HCT116 (cell line): Measurements from ENCODE around the gene TRMU. TPM values are rescaled to one million over a fixed set of nuclear protein-coding genes. Genes with fewer than 3 reads are reported as not detected.

ENCODE experiments used
- ATAC-seq: fragments of 200-7000 bp; cut with Tn5 transposase; 2 replicates; pipeline ENCODE4 v1.9.1; 2020; ENCODE audit warnings: mild to moderate bottlenecking, moderate library complexity
- BruUV-seq: library from RNA; stranded (reverse); fragments of 400-500 nt; replicated peaks from 2 replicates; lab custom pipeline; 2021; lab: Mats Ljungman, UMichigan
- CTCF ChIA-PET: fragments of 300-600 bp; sonication (Branson Sonifier 250); formaldehyde crosslinking; loops from one replicate; lab custom pipeline; 2021; ENCODE audit warnings: antibody characterized with exemption; lab: Charles Lee
- POLR2A ChIA-PET: fragments of 300-600, 350-600 bp; sonication (Branson Sonifier 250); formaldehyde crosslinking; loops from one replicate; lab custom pipeline; 2021; ENCODE audit warnings: antibody characterized with exemption; lab: Charles Lee
- RAD21 ChIA-PET, 2 experiments: fragments of 300-600 bp; sonication (Branson Sonifier 250); formaldehyde crosslinking; loops; one replicate each; lab custom pipeline; 2023; ENCODE audit warnings: low total read pairs in 2 of 2; ENCODE audit not compliant: uncharacterized antibody in 2 of 2, unreplicated experiment in 2 of 2, low non-redundant PET in 1 of 2; lab: Charles Lee
- DNase-seq: peaks from one replicate; pipeline ENCODE4 v3.0.0-alpha.2; 2010; ENCODE audit warnings: low read depth, low spot score
- H2AFZ ChIP-seq: fragments of 200-600 bp; shearing (Covaris generic), sonication (generic); 2 replicates; pipeline ENCODE4 v1.6.1; 2017; ENCODE audit warnings: low read depth, mixed run types, mixed read lengths, antibody characterized with exemption, low read length; ENCODE audit not compliant: poor library complexity, severe bottlenecking
- H3K27ac ChIP-seq: 2 replicates; pipeline ENCODE4 v1.5.1; 2012; ENCODE audit warnings: low read depth, low read length
- H3K27me3 ChIP-seq: fragments of 200-600 bp; sonication (generic); 2 replicates; pipeline ENCODE4 v1.6.1; 2016; ENCODE audit warnings: mixed run types, low read length, mixed read lengths; ENCODE audit not compliant: insufficient read depth
- H3K36me3 ChIP-seq, 2 experiments: fragments of 200-500 bp in 1 of 2; fragments of 200-600 bp in 1 of 2; sonication (Bioruptor generic) in 1 of 2; sonication (generic) in 1 of 2; 2 replicates each; pipeline versions ENCODE4 v1.5.1 to v1.6.1; 2014 to 2016; ENCODE audit warnings: low read length in 2 of 2, inconsistent platforms in 1 of 2, mixed read lengths in 1 of 2, mixed run types in 1 of 2; ENCODE audit not compliant: insufficient read depth in 2 of 2, control insufficient read depth in 1 of 2
- H3K4me1 ChIP-seq, 2 experiments: fragments of 200-600 bp in 1 of 2; sonication (generic) in 1 of 2; 2 replicates each; pipeline versions ENCODE4 v1.5.1 to v1.6.1; 2012 to 2017; ENCODE audit warnings: low read length in 2 of 2, inconsistent platforms in 1 of 2, mild to moderate bottlenecking in 1 of 2, mixed read lengths in 1 of 2, mixed run types in 1 of 2, moderate library complexity in 1 of 2; ENCODE audit not compliant: insufficient read depth in 2 of 2, control insufficient read depth in 1 of 2
- H3K4me2 ChIP-seq: fragments of 200-600 bp; sonication (generic); 2 replicates; pipeline ENCODE4 v1.6.1; 2017; ENCODE audit warnings: mixed run types, low read length, mixed read lengths
- H3K4me3 ChIP-seq, 2 experiments: fragments of 200-600 bp in 1 of 2; sonication (generic) in 1 of 2; replicated peaks in 1 of 2; 2 replicates each; pipeline ENCODE4 v1.5.1; 2011 to 2016; ENCODE audit warnings: low read length in 2 of 2, control low read depth in 1 of 2, low read depth in 1 of 2, mild to moderate bottlenecking in 1 of 2, mixed read lengths in 1 of 2, mixed run types in 1 of 2
- H3K79me2 ChIP-seq: fragments of 200-600 bp; sonication (generic); 2 replicates; pipeline ENCODE4 v1.6.1; 2017; ENCODE audit warnings: mild to moderate bottlenecking, mixed run types, low read length, moderate library complexity, mixed read lengths; ENCODE audit not compliant: insufficient read depth
- H3K9ac ChIP-seq: fragments of 200-600 bp; sonication (generic); 2 replicates; pipeline ENCODE4 v1.6.1; 2016; ENCODE audit warnings: low read length, mixed read lengths
- H3K9me2 ChIP-seq: fragments of 200-600 bp; sonication (generic), shearing (Covaris generic); 2 replicates; pipeline ENCODE4 v1.6.1; 2017; ENCODE audit warnings: mixed run types, mild to moderate bottlenecking, moderate library complexity; ENCODE audit not compliant: insufficient read depth
- H3K9me3 ChIP-seq, 2 experiments: fragments of 200-500 bp in 1 of 2; fragments of 200-600 bp in 1 of 2; sonication (Bioruptor generic) in 1 of 2; sonication (generic) in 1 of 2; 2 replicates each; pipeline ENCODE4 v1.6.1; 2014 to 2017; ENCODE audit warnings: low read length in 2 of 2, mixed read lengths in 2 of 2, inconsistent platforms in 1 of 2, low read depth in 1 of 2, mild to moderate bottlenecking in 1 of 2, mixed run types in 1 of 2, moderate library complexity in 1 of 2; ENCODE audit not compliant: control insufficient read depth in 1 of 2, insufficient read depth in 1 of 2
- H4K20me1 ChIP-seq: fragments of 200-600 bp; sonication (generic), shearing (Covaris generic); 2 replicates; pipeline ENCODE4 v1.6.1; 2017; ENCODE audit warnings: mixed run types, mild to moderate bottlenecking, moderate library complexity; ENCODE audit not compliant: insufficient read depth
- CEBPB ChIP-seq: IDR thresholded peaks from 2 replicates; pipeline ENCODE4 v1.6.1; 2012; ENCODE audit warnings: low read depth
- CTCF ChIP-seq, 3 experiments: fragments of 200-600 bp in 1 of 3; sonication (generic) in 1 of 3; IDR thresholded peaks in 2 of 3; conservative IDR thresholded peaks in 1 of 3; 2 replicates each; pipeline ENCODE4 v1.5.1; 2012 to 2017; ENCODE audit warnings: low read depth in 2 of 3, low read length in 2 of 3, antibody characterized with exemption in 1 of 3, borderline replicate concordance in 1 of 3, control low read depth in 1 of 3, mild to moderate bottlenecking in 1 of 3, mixed read lengths in 1 of 3, mixed run types in 1 of 3, moderate library complexity in 1 of 3; ENCODE audit not compliant: insufficient read depth in 1 of 3
- ELF1 ChIP-seq: IDR thresholded peaks from 2 replicates; pipeline ENCODE4 v1.6.1; 2012; ENCODE audit warnings: low read depth, borderline replicate concordance
- EZH2 ChIP-seq: fragments of 200-600 bp; sonication (generic); IDR thresholded peaks from 2 replicates; pipeline ENCODE4 v1.6.1; 2017; ENCODE audit warnings: antibody characterized with exemption, mixed run types
- EZH2phosphoT487 ChIP-seq: fragments of 200-600 bp; IDR thresholded peaks from 2 replicates; pipeline ENCODE4 v1.6.1; 2018; ENCODE audit warnings: antibody characterized with exemption, borderline replicate concordance
- MAX ChIP-seq: IDR thresholded peaks from 2 replicates; pipeline ENCODE4 v1.6.1; 2012
- POLR2A ChIP-seq: IDR thresholded peaks from 2 replicates; pipeline ENCODE4 v1.7.0; 2011; ENCODE audit warnings: borderline replicate concordance; ENCODE audit not compliant: insufficient read depth, insufficient read length; ENCODE audit errors: extremely low read depth
- POLR2AphosphoS5 ChIP-seq: IDR thresholded peaks from 2 replicates; pipeline ENCODE4 v1.6.1; 2011; ENCODE audit warnings: mild to moderate bottlenecking, low read depth, low read length, moderate library complexity
- RAD21 ChIP-seq: IDR thresholded peaks from 2 replicates; pipeline ENCODE4 v1.6.1; 2012; ENCODE audit warnings: low read depth, mild to moderate bottlenecking
- SIN3A ChIP-seq: IDR thresholded peaks from 2 replicates; pipeline ENCODE4 v1.6.1; 2012; ENCODE audit warnings: low read depth
- SP1 ChIP-seq: IDR thresholded peaks from 2 replicates; pipeline ENCODE4 v1.6.1; 2012; ENCODE audit warnings: low read depth
- SRF ChIP-seq: IDR thresholded peaks from 2 replicates; pipeline ENCODE4 v1.6.1; 2012; ENCODE audit warnings: low read depth
- YY1 ChIP-seq: IDR thresholded peaks from 2 replicates; pipeline ENCODE4 v1.6.1; 2011; ENCODE audit warnings: low read length, low read depth, moderate library complexity, mild to moderate bottlenecking; ENCODE audit not compliant: insufficient replicate concordance; ENCODE audit errors: extremely low read depth
- ZFX ChIP-seq: fragments of 450-650 bp; IDR thresholded peaks from 2 replicates; pipeline ENCODE4 v1.6.1; 2017
- ZNF274 ChIP-seq: fragments of 200-500 bp; sonication (Bioruptor generic); IDR thresholded peaks from 2 replicates; pipeline ENCODE4 v1.6.1; 2014; ENCODE audit warnings: mild to moderate bottlenecking, low read depth, low read length, inconsistent platforms
- intact Hi-C: fragments of 100-400 bp; cut with micrococcal nuclease; formaldehyde crosslinking; loops from 2 replicates; pipeline ENCODE4 v1.10.0; 2022
- total RNA-seq: library from RNA; stranded (reverse); gene quantifications from one replicate; pipeline ENCODE4 v1.2.1, GENCODE V29; 2021; ENCODE audit not compliant: unreplicated experiment

TRMU gene
- total RNA-seq, 1 experiment from 2014 or later, result 65.4 TPM

GRCh38 chr22:46356496-46357480, 21.3 kb downstream of the TRMU start:
- intact Hi-C loops, result no loop called here
- BruUV-seq, result no TSS peak
- POLR2A ChIA-PET, result no interaction called here

GRCh38 chr22:46357711-46358520, 22.4 kb downstream of the TRMU start:
- DNase-seq (no peak), ATAC-seq (no peak)
- no peaks in the 10 kb centered on the region for H3K9me3 ChIP-seq
- H3K9me2 ChIP-seq, result no peaks in the 10 kb centered on the region
- no peak overlapping the region for H3K4me2 ChIP-seq
- peaks cover 6% of the 10 kb centered on the region; the same call in 1 of the 2 replicates for H4K20me1 ChIP-seq
- intact Hi-C loops, result no loop called here
- peaks cover 6% of the 10 kb centered on the region in 2 experiments; a peak in 3 of 4 replicates for H3K36me3 ChIP-seq
- H3K79me2 ChIP-seq, result peaks cover 3% of the 10 kb centered on the region; the same call in 1 of the 2 replicates
- ChIA-PET RAD21 (no interaction called here), CTCF (interaction anchor here (2.2 kb wide), 1 partner anchor 10 kb away, joined by 13 read pairs; no protein-coding TSS in a partner anchor), POLR2A (no interaction called here)
- H3K27me3 ChIP-seq, result no peaks in the 10 kb centered on the region
- peaks cover 7% of the 10 kb centered on the region in 2 experiments for H3K4me1 ChIP-seq
- H3K9ac ChIP-seq, result no peak overlapping the region
- H3K4me3 ChIP-seq, result no peak overlapping the region
- no peak overlapping the region for H3K27ac ChIP-seq
- H2AFZ ChIP-seq, result no peak overlapping the region
- BruUV-seq, result no TSS peak
- TF ChIP-seq POLR2AphosphoS5 (no peak), RAD21 (no peak), CEBPB (no peak), MAX (no peak), POLR2A (no peak), EZH2phosphoT487 (no peak), SP1 (no peak), SRF (no peak), ZNF274 (no peak), ELF1 (no peak), YY1 (no peak), EZH2 (no peak), SIN3A (no peak), CTCF (IDR thresholded peaks at IDR 0.05 in 2 of 3, conservative IDR thresholded peaks at IDR 0.05 in 1 of 3; ENCODE audit: borderline replicate concordance in 1 of 3, insufficient read depth in 1 of 3, low read depth in 2 of 3, low read length in 2 of 3) (no peak), ZFX (no peak)

More at GRCh38 chr22:46356496-46357480, 21.3 kb downstream of the TRMU start:
- H3K9me3 ChIP-seq, result no peaks in the 10 kb centered on the region
- no peak overlapping the region for H3K4me3 ChIP-seq
- TF ChIP-seq POLR2AphosphoS5, result peak; percentile 12; the same call in 1 of the 2 replicates
- TF ChIP-seq ZNF274, result no peak
- no peak overlapping the region for H3K27ac ChIP-seq
- peaks cover 10 to 12% of the 10 kb centered on the region in 2 experiments; a peak in 3 of 4 replicates for H3K36me3 ChIP-seq
- no peak overlapping the region for H3K9ac ChIP-seq
- peaks cover 6% of the 10 kb centered on the region; the same call in 1 of the 2 replicates for H4K20me1 ChIP-seq
- ChIA-PET CTCF (interaction anchor here (1.4 to 2.2 kb wide), 3 partner anchors 11 to 187 kb away, joined by 5 to 17 read pairs (median 7); no protein-coding TSS in a partner anchor), RAD21 (interaction anchor here in 1 of 2 experiments (0.9 kb wide), 1 partner anchor 206 kb away, joined by 7 read pairs; no protein-coding TSS in a partner anchor)
- H3K27me3 ChIP-seq, result no peaks in the 10 kb centered on the region
- no peak overlapping the region for H3K4me2 ChIP-seq
- peaks cover 3% of the 10 kb centered on the region; the same call in 1 of the 2 replicates for H3K79me2 ChIP-seq
- peaks cover 13 to 14% of the 10 kb centered on the region in 2 experiments for H3K4me1 ChIP-seq
- no peak overlapping the region for H2AFZ ChIP-seq
- DNase-seq, result no peak
- H3K9me2 ChIP-seq, result no peaks in the 10 kb centered on the region
- no peak for ATAC-seq
